Measurements from ENCODE around the gene PIK3CB.
"Not testable (repeated sequence)": the region's sequence is repeated elsewhere in the genome, so short reads cannot be mapped to it uniquely, and the experiment has no call there.

PIK3CB gene

DNA sequence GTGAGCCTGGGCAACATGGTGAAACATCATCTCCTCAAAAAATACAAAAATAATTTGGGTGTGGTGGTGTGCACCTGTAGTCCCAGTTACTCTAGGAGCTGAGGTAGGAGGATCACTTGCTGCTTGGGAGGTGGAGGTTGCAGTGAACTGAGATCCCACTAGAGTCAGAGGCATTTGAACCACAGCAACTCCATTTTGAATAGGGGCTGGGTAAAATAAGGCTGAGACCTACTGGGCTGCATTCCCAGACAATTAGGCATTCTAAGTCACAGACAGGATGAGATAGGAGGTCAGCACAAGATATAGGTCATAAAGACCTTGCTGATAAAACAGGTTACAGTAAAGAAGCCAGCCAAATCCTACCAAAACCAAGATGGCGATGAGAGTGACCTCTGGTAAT is 12.1 kb upstream of the PIK3CB start:
- DNase-seq (ENCODE audit: low read depth) = not testable (repeated sequence)

DNA sequence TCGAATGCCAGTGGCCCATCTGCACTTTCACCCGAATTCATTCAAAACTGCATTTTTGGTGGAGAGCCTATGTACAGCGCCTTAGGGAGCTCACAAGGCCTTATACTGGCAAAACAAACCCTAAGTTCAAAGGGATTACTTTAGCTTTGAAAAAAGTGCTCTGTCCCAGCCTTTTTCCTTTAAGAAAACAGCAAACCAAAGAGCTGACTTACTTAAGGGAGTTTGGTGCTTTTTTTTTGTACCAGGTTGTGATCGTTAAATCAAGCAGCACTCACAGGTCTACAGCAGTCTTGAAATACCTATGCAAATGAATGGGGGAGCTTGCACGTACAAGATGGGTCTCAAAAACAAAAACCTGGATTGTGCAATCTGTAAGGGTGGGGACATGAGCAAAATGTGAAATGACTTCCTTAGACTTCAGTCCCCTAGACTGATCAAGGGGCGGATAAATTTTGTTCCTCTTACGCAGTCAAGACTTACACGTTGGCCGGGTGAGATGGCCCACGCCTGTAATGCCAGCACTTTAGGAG is 11.6 kb upstream of the PIK3CB start:
- no peak for DNase-seq (ENCODE audit: low read depth)

DNA sequence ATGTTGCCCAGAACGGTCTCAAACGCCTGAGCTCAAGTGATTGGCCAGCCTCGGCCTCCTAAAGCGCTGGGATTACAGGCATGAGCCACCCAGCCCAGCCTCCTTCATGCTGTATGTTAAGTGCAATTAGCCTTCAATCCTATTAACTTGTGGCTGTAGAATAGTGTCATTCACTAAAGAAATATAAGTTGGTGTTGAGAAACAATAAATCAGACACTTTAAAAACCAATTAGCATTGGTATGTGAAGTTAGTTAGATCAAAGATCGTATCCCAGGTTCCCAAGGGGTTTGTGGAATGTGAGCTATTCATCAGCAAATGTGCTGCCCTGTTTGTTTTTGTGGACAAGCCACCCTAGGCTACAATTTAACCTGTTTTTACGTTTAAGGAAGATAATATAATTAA is 11.0 kb upstream of the PIK3CB start:
- DNase-seq (ENCODE audit: low read depth) = no peak

DNA sequence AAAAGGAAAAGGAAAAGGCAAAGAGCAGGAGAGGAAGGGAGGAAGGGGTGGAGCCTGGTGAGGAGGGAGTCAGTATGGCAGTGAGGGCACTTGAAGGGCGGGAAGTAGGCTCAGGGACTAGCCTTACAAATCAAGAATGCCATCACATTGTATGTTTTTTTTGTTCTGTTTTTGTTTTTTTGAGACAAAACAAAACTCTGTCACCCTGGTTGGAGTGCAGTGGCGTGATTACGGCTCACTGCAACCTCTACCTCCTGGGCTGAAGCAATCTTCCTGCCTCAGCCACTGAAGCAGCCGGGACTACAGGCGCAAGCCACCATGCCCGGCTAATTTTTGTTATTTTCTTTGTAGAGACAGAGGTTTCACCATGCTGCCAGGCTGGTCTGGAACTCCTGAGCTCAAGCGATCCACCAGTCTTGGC is 10.5 kb upstream of the PIK3CB start:
- no peak for DNase-seq (ENCODE audit: low read depth)

DNA sequence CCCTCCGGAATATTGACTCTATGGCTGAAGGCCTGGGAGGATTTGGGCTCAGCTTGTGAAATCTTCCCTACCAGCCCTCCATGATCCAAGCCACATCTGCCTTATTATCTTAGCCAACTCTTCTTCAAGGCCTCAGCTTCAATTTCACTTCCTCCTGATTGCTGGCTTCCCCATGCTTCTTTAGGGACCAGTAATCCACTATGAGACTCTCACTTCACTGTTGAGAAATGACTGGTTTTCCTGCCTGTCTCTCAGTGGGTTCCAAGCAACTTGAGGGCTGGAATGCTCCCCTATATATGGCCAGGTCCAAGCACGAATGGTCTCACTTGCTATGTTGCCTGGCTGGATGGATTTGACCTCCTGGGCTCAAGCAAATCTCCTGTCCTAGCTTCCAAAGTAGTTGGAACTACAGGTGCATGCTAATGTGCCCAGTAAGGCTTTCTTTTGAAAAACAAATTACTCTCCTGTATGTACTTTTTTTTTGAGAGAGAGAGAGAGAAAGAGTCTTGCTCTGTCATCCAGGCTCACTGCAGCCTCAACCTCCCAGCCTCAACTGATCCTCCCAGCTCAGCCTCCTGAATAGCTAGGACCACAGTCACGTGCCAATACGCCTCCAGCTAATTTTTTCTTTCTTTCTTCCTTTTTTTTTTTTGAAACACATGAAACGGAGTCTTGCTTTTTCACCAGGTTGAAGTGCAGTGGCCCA is 7.9 kb upstream of the PIK3CB start:
- no peak for DNase-seq (ENCODE audit: low read depth)

DNA sequence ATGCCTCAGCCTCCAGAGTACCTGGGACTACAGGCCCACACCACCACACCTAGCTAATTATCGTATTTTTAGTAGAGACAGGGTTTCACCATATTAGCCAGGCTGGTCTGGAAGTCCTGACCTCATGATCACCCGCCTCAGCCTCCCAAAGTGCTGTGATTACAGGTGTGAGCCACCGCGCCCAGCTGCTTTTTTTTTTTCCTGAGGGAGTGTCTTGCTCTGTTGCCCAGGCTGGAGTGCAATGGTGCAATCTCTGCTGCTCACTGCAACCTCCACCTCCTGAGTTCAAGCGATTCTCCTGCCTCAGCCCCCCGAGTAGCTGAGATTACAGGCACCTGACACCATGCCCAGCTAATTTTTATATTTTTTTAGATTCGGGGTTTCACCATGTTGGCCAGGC is 3.7 kb upstream of the PIK3CB start:
- not testable (repeated sequence) for DNase-seq (ENCODE audit: low read depth)

DNA sequence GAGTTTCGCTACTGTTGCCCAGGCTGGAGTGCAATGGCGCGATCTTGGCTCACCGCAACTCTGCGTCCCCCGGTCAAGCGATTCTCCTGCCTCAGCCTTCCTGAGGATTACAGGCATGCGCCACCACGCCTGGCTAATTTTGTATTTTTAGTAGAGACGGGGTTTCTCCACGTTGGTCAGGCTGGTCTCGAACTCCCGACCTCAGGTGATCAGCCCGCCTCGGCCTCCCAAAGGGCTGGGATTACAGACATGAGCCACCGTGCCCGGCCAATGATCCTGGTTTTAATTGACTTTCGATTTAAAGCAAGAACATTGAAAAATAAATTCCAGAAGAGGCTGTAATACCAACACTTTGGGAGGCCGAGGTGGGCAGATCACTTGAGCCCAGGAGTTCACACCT is 1.1 kb upstream of the PIK3CB start:
- DNase-seq (ENCODE audit: low read depth) = not testable (repeated sequence)

DNA sequence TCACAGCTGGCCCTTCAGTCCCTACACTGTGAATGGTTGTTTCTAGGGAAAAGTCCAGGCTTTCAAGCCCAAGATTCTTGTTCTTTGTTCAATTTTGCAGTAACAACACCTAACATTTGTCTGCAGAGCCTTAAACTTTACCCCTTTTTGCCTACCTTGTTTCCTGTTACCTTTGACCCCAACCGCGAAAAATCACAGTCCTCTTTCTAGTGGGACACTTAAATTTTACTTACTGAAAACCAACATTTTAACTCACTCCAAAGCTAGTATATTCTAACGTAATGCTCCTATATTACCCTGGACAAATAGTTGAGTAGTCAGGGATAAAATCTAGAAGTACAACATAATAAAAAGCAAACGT is 649 bp upstream of the PIK3CB start:
- no peak for DNase-seq (ENCODE audit: low read depth)

DNA sequence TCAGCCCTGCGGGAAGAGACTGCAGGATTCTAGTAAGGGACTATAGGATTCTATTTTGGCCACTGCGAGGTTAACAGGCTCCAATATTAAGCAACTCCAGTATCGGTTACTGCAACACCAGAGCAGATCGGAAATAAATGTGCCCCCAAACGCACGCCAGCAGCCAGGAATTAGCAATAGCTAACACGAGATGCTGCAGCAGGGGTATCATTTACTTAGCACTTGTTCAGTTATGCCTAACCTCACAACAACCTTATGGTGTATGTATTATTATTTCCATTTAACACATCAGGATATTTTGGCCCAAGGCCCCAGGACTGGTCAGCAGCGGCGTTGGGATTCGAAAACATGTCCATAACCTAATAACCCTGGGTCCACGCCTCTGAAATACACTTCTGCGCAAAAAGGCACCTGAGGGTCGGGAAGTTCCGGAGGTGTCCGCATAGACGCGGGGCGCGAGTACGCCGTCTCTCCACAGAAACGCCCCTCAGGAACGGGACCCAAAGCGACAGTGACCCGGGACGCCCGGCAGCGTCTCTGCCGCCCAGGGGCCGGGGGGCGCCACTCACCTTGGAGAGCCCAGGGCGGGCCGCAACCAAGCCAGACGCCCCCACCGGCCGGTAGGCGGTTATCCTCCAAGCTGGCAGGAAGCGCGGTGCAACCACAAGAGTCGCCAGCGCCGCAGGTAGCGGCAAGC is 681 bp downstream of the PIK3CB start:
- no peak for DNase-seq (ENCODE audit: low read depth)

DNA sequence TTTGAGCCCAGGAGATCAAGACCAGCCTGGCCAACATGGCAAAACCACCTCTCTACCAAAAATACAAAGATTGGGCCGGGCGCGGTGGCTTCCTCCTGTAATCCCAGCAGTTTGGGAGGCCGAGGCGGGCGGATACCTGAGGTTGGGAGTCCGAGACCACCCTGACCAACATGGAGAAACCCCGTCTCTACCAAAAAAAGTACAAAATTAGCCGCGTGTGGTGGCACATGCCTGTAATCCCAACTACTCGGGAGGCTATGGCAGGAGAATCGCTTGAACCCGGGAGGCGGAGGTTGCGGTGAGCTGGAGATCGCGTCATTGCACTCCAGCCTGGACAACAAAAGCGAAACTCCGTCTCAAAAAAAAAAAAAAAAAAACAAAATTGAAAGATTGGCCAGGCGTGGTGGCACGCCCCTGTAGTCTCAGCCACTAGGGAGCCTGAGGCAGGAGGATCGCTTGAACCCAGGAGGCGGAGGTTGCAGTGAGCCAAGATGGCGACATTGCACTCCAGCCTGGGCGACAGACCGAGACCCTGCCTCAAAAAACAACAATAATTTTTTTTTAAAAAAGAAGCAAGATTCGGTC is 2.2 kb downstream of the PIK3CB start:
- DNase-seq (ENCODE audit: low read depth) = not testable (repeated sequence)

DNA sequence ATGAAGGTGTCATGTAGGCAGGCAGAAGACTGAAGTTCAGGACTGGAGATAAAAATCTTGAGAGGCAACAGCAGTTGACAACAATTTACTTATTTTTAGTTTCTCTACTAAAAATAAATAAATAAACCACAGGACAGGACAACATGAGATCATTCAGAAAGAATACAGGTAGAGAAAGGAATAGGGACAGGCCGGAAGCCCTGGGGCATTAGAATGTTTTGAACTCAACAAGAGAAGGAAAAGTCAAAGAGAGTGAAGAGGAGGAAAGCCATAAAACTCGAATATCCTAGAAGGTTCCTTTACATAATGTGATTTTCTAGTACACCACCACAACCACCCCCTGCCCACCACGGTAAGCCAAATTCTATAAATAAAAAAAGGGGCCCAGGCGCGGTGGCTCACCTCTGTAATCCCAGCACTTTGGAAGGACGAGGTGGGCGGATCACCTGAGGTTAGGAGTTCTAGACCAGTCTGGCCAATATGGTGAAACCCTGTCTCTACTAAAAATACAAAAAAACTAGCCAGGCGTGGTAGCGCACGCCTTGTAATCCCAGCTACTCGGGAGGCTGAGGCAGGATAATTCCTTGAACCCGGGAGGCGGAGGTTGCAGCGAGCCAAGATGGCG is 4.7 kb downstream of the PIK3CB start:
- no peak for DNase-seq (ENCODE audit: low read depth)

DNA sequence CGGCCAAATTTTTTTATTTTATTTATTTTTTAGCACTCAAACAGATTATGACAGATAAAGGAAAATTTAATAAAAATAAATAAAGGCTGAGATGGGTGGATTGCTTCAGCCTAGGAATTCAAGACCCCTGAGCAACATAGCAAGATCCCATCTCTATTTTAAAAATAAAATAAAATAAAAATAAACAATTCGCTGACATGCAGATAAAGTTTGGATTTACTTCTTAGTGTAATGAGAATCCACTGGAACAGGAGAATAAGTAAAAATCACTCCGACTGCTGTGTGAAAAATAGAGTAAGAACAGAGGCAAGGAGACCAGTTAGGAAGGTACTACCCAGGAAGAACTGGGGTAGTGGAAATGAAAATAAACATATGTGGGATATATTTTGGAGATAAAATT is 5.6 kb downstream of the PIK3CB start:
- no peak for DNase-seq (ENCODE audit: low read depth)

DNA sequence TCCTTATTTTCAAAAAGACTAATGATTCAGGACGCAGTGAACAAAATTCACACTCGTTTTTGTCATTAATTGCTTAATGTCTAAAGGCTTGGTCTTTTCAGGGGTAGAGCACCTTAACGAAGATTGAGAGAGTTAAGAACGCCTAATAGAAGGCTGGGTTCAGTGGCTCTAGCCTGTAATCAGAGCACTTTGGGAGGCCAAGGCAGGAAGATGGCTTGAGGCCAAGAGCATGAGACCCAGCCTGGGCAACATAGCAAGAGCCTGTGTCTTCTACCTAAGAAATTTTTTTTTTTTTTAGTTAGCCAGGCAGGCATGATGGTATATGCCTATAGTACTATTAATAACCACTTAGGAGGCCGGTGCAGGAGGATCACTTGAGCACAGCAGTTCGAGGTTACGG is 7.5 kb downstream of the PIK3CB start:
- no peak for DNase-seq (ENCODE audit: low read depth)

DNA sequence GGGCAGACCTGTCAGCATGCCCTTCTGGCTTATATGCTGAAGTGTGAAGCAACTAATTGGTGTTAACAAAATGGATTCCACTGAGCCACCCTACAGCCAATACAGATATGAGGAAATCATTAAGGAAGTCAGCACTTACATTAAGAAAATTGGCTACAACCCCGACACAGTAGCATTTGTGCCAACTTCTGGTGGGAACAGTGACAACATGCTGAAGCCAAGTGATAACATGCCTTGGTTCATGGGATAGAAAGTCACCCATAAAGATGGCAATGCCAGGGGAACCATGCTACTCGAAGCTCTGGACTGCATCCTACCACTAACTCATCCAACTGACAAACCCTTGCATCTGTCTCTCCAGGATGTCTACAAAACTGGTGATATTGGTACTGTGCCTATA is 9.4 kb downstream of the PIK3CB start:
- no peak for DNase-seq (ENCODE audit: low read depth)

DNA sequence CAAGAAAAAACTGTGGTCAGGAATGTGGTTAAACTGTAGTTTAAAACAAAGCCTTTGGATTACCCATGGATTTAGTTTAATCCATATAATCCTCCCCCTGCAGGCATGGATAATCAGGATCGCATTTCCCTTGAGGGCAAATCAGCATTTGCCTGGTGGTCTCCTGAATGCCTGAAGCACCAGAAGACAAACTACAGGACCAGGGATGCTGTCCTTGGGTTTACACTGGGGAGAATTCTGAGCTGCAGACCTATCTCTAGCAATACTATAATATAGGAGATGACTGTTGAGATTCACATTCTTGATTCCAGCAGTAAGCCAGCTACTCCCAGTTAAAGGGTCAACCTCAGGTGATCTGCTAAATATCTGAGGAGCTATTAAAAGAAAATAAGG is 10.6 kb downstream of the PIK3CB start:
- DNase-seq (ENCODE audit: low read depth) = no peak

DNA sequence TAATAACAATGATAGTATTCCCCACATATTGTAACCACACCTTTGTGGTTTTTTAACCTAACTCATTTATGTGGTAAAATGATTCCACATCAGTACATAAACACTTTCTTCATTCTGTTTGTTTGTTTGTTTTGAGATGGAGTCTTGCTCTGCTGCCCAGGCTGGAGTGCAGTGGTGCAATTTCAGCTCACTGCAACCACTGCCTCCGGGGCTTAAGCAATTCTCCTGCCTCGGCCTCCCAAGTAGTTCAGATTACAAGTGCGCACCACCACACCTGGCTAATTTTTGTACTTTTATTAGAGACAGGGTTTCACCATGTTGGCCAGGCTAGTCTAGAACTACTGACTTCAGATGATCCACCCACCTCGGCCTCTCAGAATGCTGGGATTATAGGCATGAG is 14.3 kb downstream of the PIK3CB start:
- not testable (repeated sequence) for DNase-seq (ENCODE audit: low read depth)

DNA sequence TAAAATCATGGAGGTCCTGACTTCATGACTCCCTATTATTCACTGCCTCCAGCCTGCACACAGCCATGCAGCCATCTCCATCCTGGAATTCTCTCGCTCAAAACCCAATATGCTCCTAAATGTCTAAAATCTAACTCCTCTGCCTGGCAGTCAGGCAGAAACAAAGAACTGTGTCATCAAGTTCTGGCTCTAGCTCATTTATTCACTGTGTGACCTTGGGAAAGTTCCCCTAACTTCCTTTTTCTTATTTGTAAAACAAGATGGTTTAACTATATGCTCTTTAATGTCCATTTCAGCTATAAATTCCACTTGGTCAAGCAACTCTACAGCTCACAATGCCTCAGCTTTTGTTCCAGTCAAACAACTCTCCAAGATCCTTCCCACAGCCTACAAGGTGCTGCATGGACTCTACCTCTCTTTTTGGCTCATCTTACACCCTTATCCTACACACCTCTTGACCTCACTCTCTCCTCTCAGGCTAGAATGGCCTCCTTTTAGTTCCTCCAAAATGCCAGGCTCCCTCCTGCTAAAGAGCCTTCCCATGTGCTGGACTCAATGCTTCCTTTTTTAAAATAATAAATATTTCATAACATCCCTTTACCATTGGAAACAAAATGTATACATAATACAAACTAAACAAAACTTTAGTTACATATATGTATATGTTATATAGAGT is 16.4 kb downstream of the PIK3CB start:
- no peak for DNase-seq (ENCODE audit: low read depth)

DNA sequence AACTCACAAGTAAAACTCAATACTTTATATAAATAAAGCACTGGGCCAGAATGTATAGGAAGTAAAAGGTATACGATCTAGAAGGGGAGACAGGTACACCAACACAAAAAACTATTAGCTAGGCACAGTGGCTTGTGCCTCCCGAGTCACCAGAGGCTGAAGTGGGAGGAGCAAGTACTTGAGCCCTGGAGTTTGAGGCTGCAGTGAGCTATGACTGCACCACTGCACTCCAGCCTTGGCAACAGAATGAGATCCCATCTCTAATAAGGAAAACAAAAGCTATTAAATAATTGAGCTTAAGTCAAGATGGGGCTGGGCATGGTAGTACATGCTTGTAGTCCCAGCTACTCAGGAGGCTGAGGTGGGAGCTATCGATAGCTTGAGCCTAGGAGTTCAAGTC is 17.0 kb downstream of the PIK3CB start:
- DNase-seq (ENCODE audit: low read depth) = no peak

DNA sequence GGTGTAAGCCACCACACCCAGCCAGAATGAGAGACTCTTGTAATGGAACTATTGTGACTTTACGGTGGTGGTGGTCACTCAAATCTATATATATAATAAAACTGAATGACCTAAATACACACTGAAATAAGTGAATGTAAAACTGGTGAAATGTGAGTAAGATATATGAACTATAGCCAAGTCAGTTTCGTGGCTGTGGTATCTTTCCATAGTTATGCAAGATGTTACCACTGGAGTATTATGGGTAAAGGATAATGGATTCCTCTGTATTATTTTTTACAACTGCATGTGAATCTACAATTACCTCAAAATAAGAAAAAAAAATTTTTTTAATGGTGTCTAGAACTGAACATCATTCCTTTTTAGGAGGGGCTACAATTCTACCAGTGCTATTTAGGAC is 21.9 kb downstream of the PIK3CB start:
- DNase-seq (ENCODE audit: low read depth) = no peak

DNA sequence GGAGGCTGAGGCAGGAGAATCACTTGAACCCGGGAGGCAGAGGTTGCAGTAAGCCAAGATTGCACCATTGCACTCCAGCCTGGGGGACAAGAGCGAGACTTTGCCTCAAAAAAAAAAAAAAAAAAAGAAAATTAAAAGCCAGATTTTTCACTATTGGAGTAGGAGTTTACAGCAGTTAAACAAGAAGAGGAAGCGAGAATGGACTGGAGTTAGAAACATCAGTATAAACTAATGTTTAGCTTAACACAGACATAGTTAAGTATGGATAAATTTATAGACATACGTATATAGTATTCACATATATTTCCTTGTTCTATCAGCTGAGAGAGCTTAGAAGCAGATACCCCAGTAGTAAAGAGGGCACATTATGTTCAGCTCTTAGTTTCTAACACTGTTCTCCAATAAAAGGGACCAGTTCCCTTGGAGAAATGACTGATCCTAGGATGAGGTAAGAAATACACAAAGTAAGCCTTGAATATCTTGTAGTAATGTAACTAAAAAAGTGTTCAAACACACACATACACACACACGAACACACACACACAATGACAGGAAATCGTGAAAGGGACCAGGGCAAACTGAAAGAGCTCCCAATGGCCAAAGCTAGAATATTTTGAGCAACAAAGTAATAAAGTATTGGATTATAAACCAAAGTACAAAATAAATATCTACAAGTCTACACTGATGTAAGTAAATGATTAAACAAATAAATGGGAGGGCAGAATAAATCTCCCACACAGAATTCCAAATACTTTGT is 25.1 kb downstream of the PIK3CB start:
- no peak for DNase-seq (ENCODE audit: low read depth)

DNA sequence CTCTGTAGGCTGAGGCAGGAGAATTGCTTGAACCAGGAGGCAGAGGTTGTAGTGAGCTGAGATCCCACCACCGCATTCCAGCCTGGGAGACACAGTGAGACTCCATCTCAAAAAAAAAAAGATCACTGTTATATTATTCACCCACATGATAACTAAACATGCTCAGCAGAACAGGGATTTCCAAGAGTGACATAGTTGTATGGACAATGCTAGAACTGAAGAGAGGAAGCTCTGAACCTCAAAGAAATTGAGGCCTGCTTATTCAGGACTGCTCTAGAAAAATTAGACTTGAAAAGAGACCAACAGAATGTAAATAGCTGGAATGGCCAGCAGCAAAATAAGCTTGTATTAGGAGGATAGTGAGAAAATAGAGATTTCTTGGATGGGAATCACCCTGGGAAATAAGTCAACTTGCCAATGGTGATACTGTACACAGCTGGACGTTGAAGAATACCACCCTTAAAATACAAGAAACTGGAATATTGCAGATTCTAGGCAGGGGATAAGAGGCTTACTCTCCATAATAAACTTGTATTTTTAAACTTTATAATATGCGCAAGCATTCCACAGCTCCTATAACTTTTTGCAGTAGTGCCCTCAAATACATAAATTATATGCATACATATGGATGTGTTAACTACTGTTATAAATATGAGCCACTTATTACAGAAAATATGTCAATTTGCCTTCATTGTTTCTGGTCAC is 28.2 kb downstream of the PIK3CB start:
- no peak for DNase-seq (ENCODE audit: low read depth)
